ENCODE measurements around the gene SLC9A2.

- TF ChIP-seq, protein P1, sequence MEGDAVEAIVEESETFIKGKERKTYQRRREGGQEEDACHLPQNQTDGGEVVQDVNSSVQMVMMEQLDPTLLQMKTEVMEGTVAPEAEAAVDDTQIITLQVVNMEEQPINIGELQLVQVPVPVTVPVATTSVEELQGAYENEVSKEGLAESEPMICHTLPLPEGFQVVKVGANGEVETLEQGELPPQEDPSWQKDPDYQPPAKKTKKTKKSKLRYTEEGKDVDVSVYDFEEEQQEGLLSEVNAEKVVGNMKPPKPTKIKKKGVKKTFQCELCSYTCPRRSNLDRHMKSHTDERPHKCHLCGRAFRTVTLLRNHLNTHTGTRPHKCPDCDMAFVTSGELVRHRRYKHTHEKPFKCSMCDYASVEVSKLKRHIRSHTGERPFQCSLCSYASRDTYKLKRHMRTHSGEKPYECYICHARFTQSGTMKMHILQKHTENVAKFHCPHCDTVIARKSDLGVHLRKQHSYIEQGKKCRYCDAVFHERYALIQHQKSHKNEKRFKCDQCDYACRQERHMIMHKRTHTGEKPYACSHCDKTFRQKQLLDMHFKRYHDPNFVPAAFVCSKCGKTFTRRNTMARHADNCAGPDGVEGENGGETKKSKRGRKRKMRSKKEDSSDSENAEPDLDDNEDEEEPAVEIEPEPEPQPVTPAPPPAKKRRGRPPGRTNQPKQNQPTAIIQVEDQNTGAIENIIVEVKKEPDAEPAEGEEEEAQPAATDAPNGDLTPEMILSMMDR (conservative IDR thresholded peaks at IDR 0.05 in 1 of 2, IDR thresholded peaks at IDR 0.05 in 1 of 2; ENCODE audit: low read depth in 1 of 2, low read length in 2 of 2), result peak; percentile 98 to 100
- no peak for TF ChIP-seq EZH2 (IDR thresholded peaks at IDR 0.05; ENCODE audit: low read length, missing control alignments)
Observed at GRCh38 chr2:102615620-102616436, 3.5 kb upstream of the SLC9A2 start.
